ENCODE measurements around the gene LNPK.
A peak's percentile ranks its signal among the peaks of the same experiment; 100 is the strongest.
"Not testable (repeated sequence)": the region's sequence is repeated elsewhere in the genome, so short reads cannot be mapped to it uniquely, and the experiment has no call there.

Gene LNPK

DNA sequence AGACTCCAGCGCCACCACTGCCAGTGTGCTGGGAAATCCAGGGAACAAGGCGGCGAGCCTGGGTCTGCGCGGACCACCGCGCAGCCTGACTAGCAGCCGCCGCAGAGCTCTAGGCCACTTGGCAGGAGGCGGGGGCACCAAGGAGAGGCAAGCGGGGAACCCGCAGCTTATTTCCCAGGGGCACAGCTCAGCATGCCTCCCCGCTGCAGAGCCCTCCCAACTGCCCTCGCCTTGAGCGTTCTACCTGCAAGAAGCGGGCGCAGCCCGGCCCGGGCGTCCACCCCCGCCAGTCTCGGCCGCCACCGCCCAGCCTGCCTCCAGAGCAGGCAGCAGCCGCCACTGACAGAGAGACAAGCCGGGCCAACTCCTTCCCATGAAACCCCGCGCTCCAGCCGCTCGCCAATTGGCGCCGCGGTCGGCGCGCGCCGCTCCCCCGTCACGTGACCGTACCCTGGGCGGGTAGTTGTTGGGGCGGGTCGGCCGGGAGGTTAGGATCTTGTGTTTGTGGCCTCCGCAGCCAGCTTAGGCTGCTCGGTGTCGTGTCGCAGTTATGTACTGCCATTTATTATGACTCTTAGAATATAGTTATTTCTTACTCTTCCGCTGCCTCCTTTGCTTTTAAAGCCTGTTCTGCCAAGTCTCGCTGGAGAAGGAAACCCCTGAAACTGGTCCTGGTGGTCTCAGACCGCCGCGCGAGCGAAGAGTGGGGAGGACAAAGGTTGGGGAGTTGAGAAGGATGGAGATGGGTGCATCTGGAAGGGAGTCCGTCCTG is at the start of gene LNPK:
Gene LNPK, minus strand, starts transcription at position 352 of the 772 bp plus-strand sequence. CDS start 6,683 bp downstream, outside the sequence.
- DNase-seq (ENCODE audit: low read depth), result peak; percentile 85

- DNase-seq (ENCODE audit: low read depth), result no peak
These were observed 37.3 kb upstream of the LNPK start for GRCh38 chr2:176039375-176039774.

- no peak for DNase-seq (ENCODE audit: low read depth)
These were observed 36.6 kb upstream of the LNPK start for GRCh38 chr2:176038694-176039093.

DNA sequence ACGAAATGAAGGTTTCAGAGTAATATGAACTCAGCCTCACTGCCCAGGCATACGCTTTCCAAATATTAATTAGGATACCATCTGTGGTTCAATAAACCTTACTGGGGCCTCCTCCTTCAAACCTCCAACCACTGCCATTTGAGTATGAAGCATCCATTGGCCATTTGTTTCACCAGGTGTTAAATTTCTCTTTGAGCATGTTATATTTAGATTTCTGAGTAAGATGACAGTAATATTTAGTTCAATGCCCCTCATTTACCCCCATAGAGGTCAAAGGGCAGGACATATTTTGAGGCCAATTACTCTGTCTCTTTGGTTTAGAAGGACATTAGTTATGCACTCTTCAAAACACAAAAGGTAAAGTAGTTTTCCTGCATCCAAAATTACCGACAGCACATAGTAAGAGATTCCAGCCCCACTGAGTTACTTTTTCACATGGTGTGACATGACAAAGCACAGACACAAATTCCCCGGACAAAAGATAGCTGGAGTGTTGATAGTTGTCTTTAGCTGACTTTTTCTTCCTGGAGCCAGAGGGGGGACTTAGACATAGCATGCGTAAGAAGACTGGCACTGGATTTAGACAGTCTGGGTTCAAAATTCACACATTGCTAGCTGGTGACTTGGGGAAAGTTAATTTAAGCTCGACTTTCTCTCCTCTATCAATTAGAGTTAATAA is 33.1 kb upstream of the LNPK start:
- no peak for DNase-seq (ENCODE audit: low read depth)

DNA sequence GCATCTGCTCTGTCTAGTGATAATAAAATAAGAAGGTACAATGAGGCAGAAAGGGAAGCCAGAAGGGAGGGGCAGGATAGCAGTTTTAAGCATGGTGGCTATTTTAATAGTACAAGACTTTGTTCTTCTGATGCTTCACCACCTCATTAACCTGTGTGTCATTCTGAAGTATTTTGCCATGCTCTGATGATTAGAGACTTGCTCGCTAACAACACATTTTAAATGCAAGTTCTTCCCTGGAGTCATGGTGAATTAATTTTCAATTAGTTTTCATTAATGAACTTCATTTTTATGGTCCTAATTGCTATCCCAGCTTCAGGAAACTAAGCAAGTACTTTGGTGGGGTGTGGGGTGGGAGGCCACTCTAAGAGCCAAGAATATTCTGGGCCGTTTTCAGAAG is 25.7 kb upstream of the LNPK start:
- DNase-seq (ENCODE audit: low read depth), result no peak

GRCh38 chr2:176025932-176026331 is 23.9 kb upstream of the LNPK start:
- no peak for DNase-seq (ENCODE audit: low read depth)

DNA sequence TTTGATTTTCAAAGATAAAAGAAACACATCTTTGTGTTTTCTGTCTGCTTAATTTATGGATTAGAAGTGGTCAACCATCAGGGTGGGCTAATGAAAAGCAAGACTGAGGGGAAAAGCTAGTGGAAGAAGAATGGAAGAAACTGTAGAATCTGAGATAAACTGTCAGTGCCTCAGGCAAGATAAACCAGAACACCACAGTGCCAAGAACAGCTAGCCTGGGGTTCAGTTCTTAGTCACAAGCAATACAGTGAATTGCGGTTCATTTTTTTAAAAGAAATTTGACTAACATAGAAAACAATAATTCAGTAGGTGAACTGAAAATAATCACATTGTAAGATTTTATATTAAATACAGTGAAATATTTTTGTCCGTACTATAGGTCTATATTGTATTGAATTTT is 22.0 kb upstream of the LNPK start:
- no peak for DNase-seq (ENCODE audit: low read depth)

- no peak for DNase-seq (ENCODE audit: low read depth)
These were observed 20.0 kb upstream of the LNPK start for GRCh38 chr2:176022048-176022447.

GRCh38 chr2:176020400-176020799 is 18.3 kb upstream of the LNPK start:
- no peak for DNase-seq (ENCODE audit: low read depth)

DNA sequence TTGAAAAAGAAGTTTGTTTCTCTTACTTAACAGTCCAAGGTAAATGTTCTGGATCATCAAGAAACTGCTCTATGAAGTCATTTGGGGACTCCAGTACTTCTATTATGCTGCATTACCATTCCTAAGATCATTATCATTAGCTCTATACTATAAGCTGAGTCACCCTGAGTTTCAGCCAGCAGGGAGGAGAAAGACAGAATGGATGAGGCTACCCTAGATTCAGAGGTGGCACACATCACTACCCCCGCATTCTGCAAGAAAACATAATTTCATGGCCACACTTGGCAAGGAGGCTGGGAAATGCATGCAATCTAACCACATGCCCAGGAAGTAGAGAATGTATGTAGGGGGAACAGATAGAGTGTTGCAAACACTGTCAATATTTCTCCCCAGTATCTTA is 16.6 kb upstream of the LNPK start:
- no peak for DNase-seq (ENCODE audit: low read depth)

DNA sequence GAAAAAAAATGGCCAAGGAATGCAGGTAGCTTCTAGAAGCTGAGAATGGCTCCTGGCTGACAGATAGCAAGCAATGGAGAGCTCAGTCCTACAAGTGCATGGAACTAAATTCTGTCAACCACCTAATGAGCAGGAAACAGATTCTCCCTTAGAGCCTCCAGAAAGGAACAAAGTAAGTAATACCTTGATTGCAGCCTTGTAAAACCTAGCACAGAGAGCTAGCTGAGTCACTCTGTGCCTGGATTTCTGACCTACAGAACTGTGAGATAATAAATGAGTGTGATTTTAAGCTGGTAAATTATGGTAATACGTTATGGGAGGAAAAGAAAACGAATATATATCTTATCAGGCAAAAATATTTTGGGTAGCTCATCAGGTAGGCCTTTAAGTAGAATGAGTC is 7.4 kb upstream of the LNPK start:
- no peak for DNase-seq (ENCODE audit: low read depth)

GRCh38 chr2:176004934-176005333 is 2.9 kb upstream of the LNPK start:
- no peak for DNase-seq (ENCODE audit: low read depth)

GRCh38 chr2:176003958-176004357 is 1.9 kb upstream of the LNPK start:
- no peak for DNase-seq (ENCODE audit: low read depth)

DNA sequence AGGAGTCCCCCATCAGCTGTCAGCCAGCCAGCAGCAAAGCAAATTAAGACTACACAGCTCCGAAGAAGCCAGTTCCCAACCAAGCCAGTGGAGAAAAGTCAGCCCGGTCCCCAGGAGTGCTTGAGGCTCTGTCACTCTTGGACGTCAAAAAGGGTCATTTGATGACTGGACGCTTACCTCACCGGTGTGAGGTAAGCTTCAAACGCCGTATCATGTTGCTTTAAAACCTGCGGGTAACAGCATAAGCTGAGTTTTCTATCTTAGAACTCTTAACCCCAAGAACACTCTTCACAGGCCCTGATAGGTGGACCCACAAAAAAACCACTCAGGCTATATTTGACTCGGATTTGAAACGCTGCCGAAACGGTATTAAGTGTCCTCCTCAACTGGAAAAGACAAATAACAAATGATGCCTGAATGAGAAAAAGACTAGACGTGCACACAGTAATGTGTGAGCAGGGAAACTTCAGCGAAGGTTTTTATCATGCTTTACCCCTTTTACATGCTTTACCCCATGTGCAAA is 682 bp upstream of the LNPK start:
- DNase-seq (ENCODE audit: low read depth), result no peak

DNA sequence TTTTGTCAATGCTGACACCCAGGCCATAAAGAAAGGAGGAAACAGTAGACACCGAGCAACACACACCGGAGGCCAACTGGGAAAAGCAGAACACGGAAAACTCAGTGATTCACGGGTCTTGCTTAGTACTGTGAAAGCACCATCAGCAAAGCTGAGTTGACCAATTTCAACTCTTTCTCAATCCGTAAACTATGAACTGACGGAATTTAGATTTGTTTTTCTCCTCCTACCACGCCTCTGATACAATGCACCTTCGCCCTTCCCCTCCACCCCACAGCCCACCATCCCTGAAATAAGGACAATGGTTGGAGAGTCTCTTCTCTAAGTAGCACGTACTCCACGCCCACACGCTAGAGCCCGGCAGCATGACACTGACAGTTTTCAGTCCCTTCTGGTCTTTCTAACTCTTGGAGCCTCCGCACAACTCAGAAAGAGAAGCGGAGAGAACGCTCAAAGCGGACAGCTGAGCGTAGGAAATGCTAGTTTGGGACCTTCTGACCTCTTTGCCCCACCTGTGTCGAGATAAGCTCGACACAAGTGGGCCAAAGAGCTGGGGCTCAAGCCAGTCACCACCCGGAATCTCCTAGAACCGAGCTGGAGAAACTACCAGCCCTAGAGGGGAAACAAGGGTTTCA is 669 bp downstream of the LNPK start:
- DNase-seq (ENCODE audit: low read depth), result no peak

- no peak for DNase-seq (ENCODE audit: low read depth)
These were observed 2.7 kb downstream of the LNPK start for GRCh38 chr2:175999283-175999819.

DNA sequence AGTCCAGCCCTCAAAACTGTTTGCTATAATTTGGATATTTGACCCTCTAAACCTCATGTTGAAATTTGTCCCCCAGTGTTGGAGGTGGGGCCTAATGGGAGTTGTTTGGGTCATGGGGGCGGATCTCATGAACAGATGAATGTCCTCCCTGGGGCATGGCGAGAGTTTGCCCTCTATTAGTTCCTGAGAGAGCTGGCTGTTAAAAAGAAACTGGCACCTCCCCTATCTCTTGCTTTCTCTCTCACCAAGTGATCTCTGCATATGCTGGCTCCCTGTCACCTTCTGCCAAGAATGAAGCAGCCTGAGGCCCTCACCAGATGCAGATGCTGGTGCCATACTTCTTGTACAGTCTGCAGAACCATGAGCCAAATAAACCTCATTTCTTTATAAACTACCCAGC is 12.0 kb downstream of the LNPK start:
- no peak for DNase-seq (ENCODE audit: low read depth)

DNA sequence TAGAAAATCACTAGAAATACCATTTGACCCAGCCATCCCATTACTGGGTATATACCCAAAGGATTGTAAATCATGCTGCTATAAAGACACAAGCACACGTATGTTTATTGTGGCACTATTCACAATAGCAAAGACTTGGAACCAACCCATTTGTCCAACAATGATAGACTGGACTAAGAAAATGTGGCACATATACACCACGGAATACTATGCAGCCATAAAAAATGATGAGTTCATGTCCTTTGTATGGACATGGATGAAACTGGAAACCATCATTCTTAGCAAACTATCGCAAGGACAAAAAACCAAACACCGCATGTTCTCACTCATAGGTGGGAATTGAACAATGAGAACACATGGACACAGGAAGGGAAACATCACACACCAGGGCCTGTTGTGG is 14.9 kb downstream of the LNPK start:
- not testable (repeated sequence) for DNase-seq (ENCODE audit: low read depth)

DNA sequence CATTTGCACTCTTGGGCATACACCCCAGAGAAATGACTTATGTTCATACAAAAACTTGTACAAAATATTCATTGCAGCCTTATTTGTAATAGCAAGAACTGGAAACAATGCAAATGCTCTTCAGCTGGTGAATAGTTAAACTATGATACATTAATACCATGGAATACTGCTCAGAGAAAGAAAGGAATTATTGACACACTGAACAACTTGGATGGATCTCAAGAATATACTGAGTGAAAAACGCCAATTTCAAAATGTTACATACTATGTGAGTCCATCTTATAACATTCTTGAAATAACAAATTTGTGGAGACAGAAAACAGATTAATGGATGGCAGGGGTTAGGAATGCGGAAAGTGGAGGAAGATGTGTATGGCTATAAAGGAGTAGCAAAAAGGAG is 17.2 kb downstream of the LNPK start:
- DNase-seq (ENCODE audit: low read depth), result no peak

DNA sequence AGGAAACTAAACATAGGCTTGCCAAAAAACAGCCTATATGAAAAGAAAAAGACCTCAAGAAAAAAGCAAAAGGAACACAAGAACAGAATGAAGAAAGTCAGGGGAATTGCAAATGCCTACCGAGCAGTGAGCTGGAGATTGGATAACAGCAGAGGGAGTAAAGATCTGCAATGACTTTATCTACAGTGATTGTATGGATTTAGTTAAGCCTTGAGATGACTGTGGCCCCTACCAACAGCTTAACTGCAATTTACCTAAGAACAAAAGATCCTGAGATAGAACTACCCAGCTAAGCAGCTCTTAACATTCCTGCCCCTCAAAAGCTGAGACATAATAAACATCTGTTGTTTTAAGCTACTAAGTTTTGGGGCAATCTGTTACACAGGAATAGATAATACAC is 20.5 kb downstream of the LNPK start:
- no peak for DNase-seq (ENCODE audit: low read depth)

DNA sequence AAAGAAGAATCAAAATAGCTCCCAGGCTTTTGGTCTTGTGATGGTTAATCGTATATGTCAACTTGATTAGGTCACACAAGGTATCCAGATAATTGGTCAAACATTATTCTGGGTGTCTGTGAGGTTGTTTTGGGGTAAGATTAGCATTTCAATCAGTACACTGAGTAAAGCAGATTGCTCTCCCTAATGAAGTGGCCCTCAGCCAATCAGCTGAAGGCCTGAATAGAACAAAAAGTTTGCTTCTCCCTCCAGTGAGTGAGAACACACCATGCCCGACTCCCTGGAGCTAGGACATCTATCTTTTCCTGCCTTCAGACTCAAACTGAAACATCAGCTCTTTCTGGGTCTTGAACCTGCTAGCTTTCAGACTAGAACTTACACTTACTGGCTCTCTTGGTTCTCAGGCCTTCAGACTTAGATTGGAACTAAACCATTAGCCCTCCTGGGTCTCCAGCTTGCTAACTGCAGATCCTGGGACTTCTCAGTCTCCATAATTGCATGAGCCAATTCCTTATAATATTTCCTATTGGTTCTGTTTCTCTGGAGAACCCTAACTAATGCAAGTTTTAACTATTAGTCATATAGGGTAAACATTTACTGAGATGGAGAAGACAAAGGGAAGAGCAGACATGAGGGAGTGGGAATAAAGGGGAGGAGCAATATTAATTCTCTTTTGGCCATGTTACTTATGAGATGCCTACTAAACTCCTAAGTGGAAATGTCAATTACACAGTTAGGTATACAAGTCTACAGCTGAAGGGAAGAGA is 25.5 kb downstream of the LNPK start:
- no peak for DNase-seq (ENCODE audit: low read depth)

DNA sequence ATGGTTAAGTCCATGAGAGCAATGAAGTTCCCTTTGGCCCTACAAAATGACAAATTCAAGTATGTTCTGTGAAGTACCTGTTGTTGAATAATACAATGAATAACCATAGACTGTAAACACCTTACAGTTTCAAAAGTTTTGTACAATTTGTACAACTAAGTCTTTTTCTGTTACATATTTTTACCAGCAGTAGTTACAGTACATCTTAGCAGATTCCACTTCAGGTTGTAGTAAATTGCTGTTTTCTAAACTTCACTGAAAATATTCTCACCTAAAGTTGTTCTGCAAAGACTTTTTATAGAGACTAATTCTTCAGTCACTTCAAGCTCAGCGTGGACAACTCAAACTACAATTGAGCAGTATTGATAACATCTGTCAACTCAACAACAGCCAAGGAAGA is 28.7 kb downstream of the LNPK start:
- no peak for DNase-seq (ENCODE audit: low read depth)
